Trophoblast cell (in vitro differentiated cells and primary cell): ENCODE data around the gene NDUFV1.

ENCODE experiments used
- DNase-seq, 2 donors: peaks; one replicate each; pipeline ENCODE4 v3.0.0-alpha.2; 2016
- H2AFZ ChIP-seq: 2 replicates; pipeline ENCODE4 v1.6.1; 2013; ENCODE audit warnings: low read length, moderate library complexity, mild to moderate bottlenecking; ENCODE audit not compliant: insufficient read depth, poor library complexity
- H2AK5ac ChIP-seq: 2 replicates; pipeline ENCODE4 v1.6.1; 2013; ENCODE audit warnings: mild to moderate bottlenecking, low read length
- H2BK120ac ChIP-seq: 2 replicates; pipeline ENCODE4 v1.6.1; 2013; ENCODE audit warnings: low read length, mild to moderate bottlenecking, moderate library complexity; ENCODE audit not compliant: insufficient read depth, poor library complexity
- H2BK12ac ChIP-seq: 2 replicates; pipeline ENCODE4 v1.6.1; 2013; ENCODE audit warnings: mild to moderate bottlenecking, low read length, moderate library complexity
- H2BK5ac ChIP-seq: 2 replicates; pipeline ENCODE4 v1.6.1; 2013; ENCODE audit warnings: low read length, low read depth, moderate library complexity, mild to moderate bottlenecking; ENCODE audit not compliant: poor library complexity
- H3K14ac ChIP-seq: 2 replicates; pipeline ENCODE4 v1.6.1; 2013; ENCODE audit warnings: mild to moderate bottlenecking, low read length
- H3K18ac ChIP-seq: 2 replicates; pipeline ENCODE4 v1.6.1; 2013; ENCODE audit warnings: mild to moderate bottlenecking, low read length
- H3K23ac ChIP-seq: 2 replicates; pipeline ENCODE4 v1.6.1; 2013; ENCODE audit warnings: low read length
- H3K27ac ChIP-seq: 2 replicates; pipeline ENCODE4 v1.5.1; 2013; ENCODE audit warnings: low read depth, mild to moderate bottlenecking, inconsistent platforms, low read length, moderate library complexity
- H3K27me3 ChIP-seq: 2 replicates; pipeline ENCODE4 v1.6.1; 2013; ENCODE audit warnings: inconsistent platforms, mild to moderate bottlenecking, low read length, moderate library complexity; ENCODE audit not compliant: insufficient read depth
- H3K36me3 ChIP-seq, 2 experiments: 1 replicate in 1 of 2; 2 replicates in 1 of 2; pipeline ENCODE4 v1.6.1; 2013; ENCODE audit warnings: low read length in 2 of 2, mild to moderate bottlenecking in 2 of 2, moderate library complexity in 1 of 2; ENCODE audit not compliant: insufficient read depth in 2 of 2, control insufficient read depth in 1 of 2
- H3K4ac ChIP-seq: 2 replicates; pipeline ENCODE4 v1.6.1; 2013; ENCODE audit warnings: low read depth, mild to moderate bottlenecking, low read length, moderate library complexity
- H3K4me1 ChIP-seq, 2 experiments: 1 replicate in 1 of 2; 2 replicates in 1 of 2; pipeline ENCODE4 v1.6.1; 2013; ENCODE audit warnings: low read length in 2 of 2, mild to moderate bottlenecking in 2 of 2, moderate library complexity in 1 of 2; ENCODE audit not compliant: insufficient read depth in 2 of 2, control insufficient read depth in 1 of 2
- H3K4me2 ChIP-seq: 2 replicates; pipeline ENCODE4 v1.6.1; 2013; ENCODE audit warnings: inconsistent platforms, mild to moderate bottlenecking, low read length, moderate library complexity
- H3K4me3 ChIP-seq: 2 replicates; pipeline ENCODE4 v1.5.1; 2013; ENCODE audit warnings: mild to moderate bottlenecking, low read depth, low read length, inconsistent platforms
- H3K79me1 ChIP-seq: one replicate; pipeline ENCODE4 v1.6.1; 2013; ENCODE audit warnings: low read length
- H3K79me2 ChIP-seq: 2 replicates; pipeline ENCODE4 v1.6.1; 2013; ENCODE audit warnings: low read length, mild to moderate bottlenecking; ENCODE audit not compliant: control insufficient read depth, insufficient read depth, poor library complexity
- H3K9ac ChIP-seq: 2 replicates; pipeline ENCODE4 v1.6.1; 2013; ENCODE audit warnings: mild to moderate bottlenecking, low read length
- H3K9me3 ChIP-seq: 2 replicates; pipeline ENCODE4 v1.6.1; 2013; ENCODE audit warnings: low read depth, mild to moderate bottlenecking, control low read depth, inconsistent platforms, low read length; ENCODE audit not compliant: insufficient read depth
- H4K12ac ChIP-seq: 2 replicates; pipeline ENCODE4 v1.6.1; 2013; ENCODE audit warnings: low read depth, mild to moderate bottlenecking, low read length, moderate library complexity
- H4K8ac ChIP-seq: 2 replicates; pipeline ENCODE4 v1.6.1; 2013; ENCODE audit warnings: low read depth, mild to moderate bottlenecking, low read length, moderate library complexity
- H4K91ac ChIP-seq: one replicate; pipeline ENCODE4 v1.6.1; 2013; ENCODE audit warnings: low read depth, mild to moderate bottlenecking, low read length, moderate library complexity
- WGBS: extraction: QIAGEN DNeasy Blood & Tissue Kit; methylation state at CpG from one replicate; pipeline ENCODE4 v1.1.7; 2013; ENCODE audit warnings: missing lambda C conversion rate; ENCODE audit not compliant: insufficient read length, insufficient coverage; ENCODE audit errors: extremely low coverage; 5-methylcytosine and 5-hydroxymethylcytosine counted together

The NDUFV1 gene

GRCh38 chr11:67608486-67608885, 1.8 kb downstream of the NDUFV1 start:
- no peak overlapping the region for H3K4me2 ChIP-seq
- H3K4me3 ChIP-seq, result no peak overlapping the region
- no peak overlapping the region for H3K18ac ChIP-seq
- H2AK5ac ChIP-seq, result no peak overlapping the region
- no peak for DNase-seq
- H4K8ac ChIP-seq, result no peak overlapping the region
- peaks cover 6% of the 10 kb centered on the region for H3K79me1 ChIP-seq
- peaks cover 3% of the 10 kb centered on the region for H3K79me2 ChIP-seq
- no peak overlapping the region for H2AFZ ChIP-seq
- H4K12ac ChIP-seq, result no peak overlapping the region
- no peak overlapping the region for H3K14ac ChIP-seq
- H3K27ac ChIP-seq, result no peak overlapping the region
- no peak overlapping the region for H2BK12ac ChIP-seq
- no peak overlapping the region for H3K4ac ChIP-seq
- H3K9me3 ChIP-seq, result peaks cover 2% of the 10 kb centered on the region
- no peak overlapping the region for H3K9ac ChIP-seq
- H4K91ac ChIP-seq, result no peak overlapping the region
- no CpG with 5 or more reads among the region's 8 CpGs for WGBS
- H3K36me3 ChIP-seq, result peaks cover 43 to 46% of the 10 kb centered on the region in 2 experiments
- no peak overlapping the region for H3K23ac ChIP-seq
- no peak overlapping the region for H2BK5ac ChIP-seq
- H2BK120ac ChIP-seq, result no peak overlapping the region
- no peaks in the 10 kb centered on the region for H3K27me3 ChIP-seq
- peaks cover 10 to 12% of the 10 kb centered on the region in 2 experiments for H3K4me1 ChIP-seq

GRCh38 chr11:67609316-67609715, 2.6 kb downstream of the NDUFV1 start:
- Histone ChIP-seq H4K91ac (no peak overlapping the region), H4K8ac (no peak overlapping the region), H3K4ac (no peak overlapping the region), H3K4me1 (peaks cover 16 to 18% of the 10 kb centered on the region in 2 experiments), H2BK5ac (no peak overlapping the region), H3K79me2 (peaks cover 3% of the 10 kb centered on the region), H3K9me3 (peaks cover 2% of the 10 kb centered on the region), H3K36me3 (peaks cover 43 to 46% of the 10 kb centered on the region in 2 experiments), H2AK5ac (no peak overlapping the region), H3K14ac (no peak overlapping the region), H3K27me3 (no peaks in the 10 kb centered on the region), H2BK12ac (no peak overlapping the region), H3K79me1 (peaks cover 10% of the 10 kb centered on the region), H3K4me2 (no peak overlapping the region), H2AFZ (no peak overlapping the region), H3K27ac (no peak overlapping the region), H3K4me3 (no peak overlapping the region), H2BK120ac (no peak overlapping the region), H3K18ac (no peak overlapping the region), H3K9ac (no peak overlapping the region), H4K12ac (no peak overlapping the region), H3K23ac (no peak overlapping the region)
- no peak for DNase-seq
- no CpG with 5 or more reads among the region's 10 CpGs for WGBS

- Histone ChIP-seq H2AK5ac (no peak overlapping the region), H3K9me3 (peaks cover 2% of the 10 kb centered on the region), H3K27ac (no peak overlapping the region), H4K91ac (no peak overlapping the region), H2AFZ (no peak overlapping the region), H3K4me2 (no peak overlapping the region), H3K79me1 (peaks cover 10% of the 10 kb centered on the region), H3K36me3 (peaks cover 43 to 46% of the 10 kb centered on the region in 2 experiments), H2BK5ac (no peak overlapping the region), H2BK120ac (no peak overlapping the region), H3K4ac (no peak overlapping the region), H3K18ac (no peak overlapping the region), H3K14ac (no peak overlapping the region), H4K8ac (no peak overlapping the region), H4K12ac (no peak overlapping the region), H3K4me3 (no peak overlapping the region), H3K4me1 (peaks cover 18 to 20% of the 10 kb centered on the region in 2 experiments), H3K23ac (no peak overlapping the region), H3K9ac (no peak overlapping the region), H3K79me2 (peaks cover 3% of the 10 kb centered on the region), H2BK12ac (no peak overlapping the region), H3K27me3 (no peaks in the 10 kb centered on the region)
- no peak for DNase-seq
- no CpG with 5 or more reads among the region's 15 CpGs for WGBS
Observed at GRCh38 chr11:67610302-67610868, 3.6 kb downstream of the NDUFV1 start.

- no peak overlapping the region for H3K4me3 ChIP-seq
- H2BK12ac ChIP-seq, result no peak overlapping the region
- no peak overlapping the region for H3K9ac ChIP-seq
- peaks cover 3% of the 10 kb centered on the region for H3K79me2 ChIP-seq
- no peak overlapping the region for H2BK120ac ChIP-seq
- peaks cover 6% of the 10 kb centered on the region for H3K9me3 ChIP-seq
- no peak overlapping the region for H2AK5ac ChIP-seq
- H3K18ac ChIP-seq, result no peak overlapping the region
- no peak overlapping the region for H4K12ac ChIP-seq
- H2AFZ ChIP-seq, result no peak overlapping the region
- no peak overlapping the region for H3K23ac ChIP-seq
- H3K79me1 ChIP-seq, result peaks cover 9% of the 10 kb centered on the region
- H4K91ac ChIP-seq, result no peak overlapping the region
- peaks cover 43 to 46% of the 10 kb centered on the region in 2 experiments for H3K36me3 ChIP-seq
- H3K4me1 ChIP-seq, result peaks cover 17 to 19% of the 10 kb centered on the region in 2 experiments
- H3K27ac ChIP-seq, result no peak overlapping the region
- no CpG with 5 or more reads among the region's 14 CpGs for whole genome bisulfite sequencing
- no peak overlapping the region for H2BK5ac ChIP-seq
- no peak overlapping the region for H3K4ac ChIP-seq
- H3K4me2 ChIP-seq, result no peak overlapping the region
- H3K14ac ChIP-seq, result no peak overlapping the region
- H3K27me3 ChIP-seq, result no peaks in the 10 kb centered on the region
- no peak overlapping the region for H4K8ac ChIP-seq
- no peak for DNase-seq
Observed at GRCh38 chr11:67611165-67611564, 4.4 kb downstream of the NDUFV1 start.
